PC-9 (cell line): ENCODE measurements around the gene ERC2. TPM values are rescaled to one million over a fixed set of nuclear protein-coding genes. Genes with fewer than 3 reads are reported as not detected.

Experiments used
- BruUV-seq: library from RNA; stranded (reverse); fragments of 400-500 nt; replicated peaks from 2 replicates; lab custom pipeline; 2021; lab: Mats Ljungman, UMichigan
- CTCF ChIA-PET: fragments of 300-600 bp; sonication (Branson Sonifier 250); formaldehyde crosslinking; loops from one replicate; lab custom pipeline; 2022; ENCODE audit warnings: antibody characterized with exemption; lab: Charles Lee
- POLR2A ChIA-PET: fragments of 300-600 bp; sonication (Branson Sonifier 250); formaldehyde crosslinking; loops from one replicate; lab custom pipeline; 2022; ENCODE audit warnings: antibody characterized with exemption; ENCODE audit not compliant: unreplicated experiment; lab: Charles Lee
- DNase-seq, 2 experiments: peaks; one replicate each; pipeline versions ENCODE4 v3.0.0 to v3.0.0-alpha.2; 2015 to 2022; ENCODE audit warnings: mixed read lengths in 1 of 2
- H2AFZ ChIP-seq: fragments of 200-600 bp; sonication (generic); 2 replicates; pipeline ENCODE4 v1.8.1; 2017; ENCODE audit warnings: antibody characterized with exemption
- H3F3A ChIP-seq: fragments of 200-600 bp; sonication (generic); 2 replicates; pipeline ENCODE4 v1.8.1; 2017; ENCODE audit warnings: antibody characterized with exemption, mild to moderate bottlenecking, low read depth; ENCODE audit not compliant: insufficient read depth
- H3K27ac ChIP-seq: fragments of 200-600 bp; sonication (generic); 2 replicates; pipeline ENCODE4 v1.6.1; 2016; ENCODE audit warnings: mixed run types
- H3K27me3 ChIP-seq: fragments of 200-600 bp; sonication (generic); 2 replicates; pipeline ENCODE4 v1.6.1; 2016; ENCODE audit warnings: low read depth, mixed run types; ENCODE audit not compliant: insufficient read depth
- H3K36me3 ChIP-seq: fragments of 200-600 bp; sonication (generic); 2 replicates; pipeline ENCODE4 v1.6.1; 2016; ENCODE audit warnings: low read depth, mixed run types
- H3K4me1 ChIP-seq: fragments of 200-600 bp; sonication (generic); replicated peaks from 2 replicates; pipeline ENCODE4 v1.6.1; 2016; ENCODE audit warnings: mixed run types; ENCODE audit not compliant: insufficient read depth
- H3K4me2 ChIP-seq: fragments of 200-600 bp; sonication (generic); 2 replicates; pipeline ENCODE4 v1.6.1; 2017; ENCODE audit warnings: mixed run types
- H3K4me3 ChIP-seq: fragments of 200-600 bp; sonication (generic); 2 replicates; pipeline ENCODE4 v1.6.1; 2016; ENCODE audit warnings: mixed run types
- H3K79me2 ChIP-seq: fragments of 200-600 bp; sonication (generic); 2 replicates; pipeline ENCODE4 v1.6.1; 2017; ENCODE audit warnings: low read depth, mixed run types
- H3K9me2 ChIP-seq: fragments of 200-600 bp; sonication (generic); 2 replicates; pipeline ENCODE4 v1.8.1; 2017; ENCODE audit warnings: mild to moderate bottlenecking; ENCODE audit not compliant: insufficient read depth
- H3K9me3 ChIP-seq: fragments of 200-600 bp; sonication (generic); 2 replicates; pipeline ENCODE4 v1.8.1; 2016; ENCODE audit warnings: low read depth; ENCODE audit not compliant: insufficient read depth
- H4K20me1 ChIP-seq: fragments of 200-600 bp; sonication (generic); 2 replicates; pipeline ENCODE4 v1.8.1; 2017; ENCODE audit not compliant: insufficient read depth
- EZH2 ChIP-seq: fragments of 200-600 bp; sonication (generic); IDR thresholded peaks from 2 replicates; pipeline ENCODE4 v1.8.0; 2017; ENCODE audit warnings: antibody characterized with exemption, low read depth
- intact Hi-C: fragments of 100-400 bp; cut with micrococcal nuclease; formaldehyde crosslinking; loops from one replicate; pipeline ENCODE4 v1.10.0; 2022; ENCODE audit not compliant: unreplicated experiment
- total RNA-seq: library from RNA; stranded (reverse); gene quantifications from 2 replicates; pipeline ENCODE4 v1.2.3, GENCODE V29; 2021
- TF ChIP-seq, protein P1 (sequence below): fragments of 200-600 bp; sonication (generic); conservative IDR thresholded peaks from 2 replicates; pipeline ENCODE4 v1.6.1; 2017; ENCODE audit warnings: mixed run types, antibody characterized with exemption, mild to moderate bottlenecking, moderate library complexity

The ERC2 gene
- total RNA-seq, 1 experiment from 2014 or later, result 1.4 TPM

DNA sequence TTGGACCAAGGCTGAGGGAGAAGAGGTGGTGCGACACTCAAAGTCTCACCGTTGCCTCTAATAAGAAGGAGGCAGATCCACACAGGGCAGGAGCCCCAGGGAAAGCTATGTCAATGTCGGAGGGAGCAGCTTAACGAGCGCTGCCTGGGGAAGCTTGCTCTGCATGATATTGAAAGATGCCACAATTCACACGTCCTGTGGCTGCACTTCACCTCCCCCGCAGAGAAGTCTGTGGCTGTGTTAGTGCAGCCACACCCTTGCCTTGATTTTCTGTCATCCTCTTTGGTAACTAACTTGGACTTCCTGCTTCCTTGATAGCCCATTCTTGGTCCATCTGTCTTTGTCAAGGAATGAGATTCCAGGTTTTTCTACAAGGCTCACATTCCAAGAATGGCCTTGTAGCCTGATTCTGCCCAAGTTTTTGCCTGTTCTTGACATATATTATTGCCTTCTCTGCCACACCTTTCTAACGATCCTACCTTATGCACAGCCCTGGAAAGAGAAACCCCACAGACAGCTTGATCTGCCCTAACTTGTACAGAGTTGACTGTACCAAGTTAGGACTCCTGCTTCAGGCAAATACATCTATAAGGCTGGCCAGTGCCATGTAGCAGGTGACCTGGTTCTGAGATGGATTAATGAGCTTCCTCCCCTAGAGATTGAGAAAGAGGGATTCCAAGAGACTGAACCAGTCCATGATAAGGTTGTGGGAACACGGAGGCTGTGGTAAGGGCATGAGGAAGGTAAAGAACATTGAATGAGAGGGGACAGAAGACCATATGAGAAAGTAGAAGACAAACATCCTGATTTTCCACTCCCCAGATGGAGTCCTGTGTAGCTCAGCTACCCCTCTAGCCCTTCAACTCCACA, 828.1 kb downstream of the ERC2 start:
- ChIA-PET CTCF (no interaction called here), POLR2A (no interaction called here)
- Histone ChIP-seq H3K4me1 (peaks cover 65% of the 10 kb centered on the region), H3K9me2 (no peaks in the 10 kb centered on the region), H4K20me1 (no peaks in the 10 kb centered on the region), H3K4me3 (no peak overlapping the region), H3K27me3 (no peaks in the 10 kb centered on the region), H3K79me2 (no peaks in the 10 kb centered on the region), H3K4me2 (peak overlapping the region; percentile 19), H3F3A (peaks cover 23% of the 10 kb centered on the region), H2AFZ (peak overlapping the region; percentile 26; the same call in 1 of the 2 replicates), H3K9me3 (no peaks in the 10 kb centered on the region; the same call in 1 of the 2 replicates), H3K36me3 (no peaks in the 10 kb centered on the region), H3K27ac (peak overlapping the region; percentile 46)
- intact Hi-C loops, result no loop called here
- BruUV-seq, result no TSS peak
- peak in 1 of 2 experiments; percentile 46 for DNase-seq
- TF ChIP-seq EZH2, result no peak
- TF ChIP-seq, protein P1, sequence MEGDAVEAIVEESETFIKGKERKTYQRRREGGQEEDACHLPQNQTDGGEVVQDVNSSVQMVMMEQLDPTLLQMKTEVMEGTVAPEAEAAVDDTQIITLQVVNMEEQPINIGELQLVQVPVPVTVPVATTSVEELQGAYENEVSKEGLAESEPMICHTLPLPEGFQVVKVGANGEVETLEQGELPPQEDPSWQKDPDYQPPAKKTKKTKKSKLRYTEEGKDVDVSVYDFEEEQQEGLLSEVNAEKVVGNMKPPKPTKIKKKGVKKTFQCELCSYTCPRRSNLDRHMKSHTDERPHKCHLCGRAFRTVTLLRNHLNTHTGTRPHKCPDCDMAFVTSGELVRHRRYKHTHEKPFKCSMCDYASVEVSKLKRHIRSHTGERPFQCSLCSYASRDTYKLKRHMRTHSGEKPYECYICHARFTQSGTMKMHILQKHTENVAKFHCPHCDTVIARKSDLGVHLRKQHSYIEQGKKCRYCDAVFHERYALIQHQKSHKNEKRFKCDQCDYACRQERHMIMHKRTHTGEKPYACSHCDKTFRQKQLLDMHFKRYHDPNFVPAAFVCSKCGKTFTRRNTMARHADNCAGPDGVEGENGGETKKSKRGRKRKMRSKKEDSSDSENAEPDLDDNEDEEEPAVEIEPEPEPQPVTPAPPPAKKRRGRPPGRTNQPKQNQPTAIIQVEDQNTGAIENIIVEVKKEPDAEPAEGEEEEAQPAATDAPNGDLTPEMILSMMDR, result no peak

DNA sequence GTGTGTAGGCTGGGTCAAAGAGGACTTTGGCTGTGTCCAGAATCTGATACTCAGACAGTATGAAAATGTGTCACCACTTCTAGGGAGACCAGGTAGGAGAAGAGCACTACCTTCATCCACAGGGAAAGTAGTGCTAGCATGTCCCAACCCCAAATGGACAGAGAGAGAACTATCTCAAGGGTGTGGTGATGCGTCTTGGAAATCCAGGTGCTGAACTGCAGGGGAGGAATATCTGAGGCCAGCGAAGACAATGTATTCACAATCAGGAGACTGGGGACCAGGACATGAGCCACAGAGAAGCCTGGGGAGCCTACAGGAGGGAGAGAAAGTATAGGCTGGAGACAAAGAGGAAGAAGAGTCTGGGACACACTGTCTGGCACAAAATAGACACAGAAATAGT, 829.1 kb downstream of the ERC2 start:
- H2AFZ ChIP-seq, result no peak overlapping the region
- H3K9me3 ChIP-seq, result no peaks in the 10 kb centered on the region; the same call in 1 of the 2 replicates
- no peaks in the 10 kb centered on the region for H3K27me3 ChIP-seq
- H3K36me3 ChIP-seq, result no peaks in the 10 kb centered on the region
- no peak overlapping the region for H3K4me2 ChIP-seq
- H3K79me2 ChIP-seq, result no peaks in the 10 kb centered on the region
- DNase-seq, result no peak
- peaks cover 70% of the 10 kb centered on the region for H3K4me1 ChIP-seq
- no peak overlapping the region for H3K27ac ChIP-seq
- intact Hi-C loops, result no loop called here
- no peak overlapping the region for H3K4me3 ChIP-seq
- H3F3A ChIP-seq, result peaks cover 23% of the 10 kb centered on the region
- ChIA-PET CTCF (no interaction called here), POLR2A (no interaction called here)
- no peak for TF ChIP-seq EZH2
- TF ChIP-seq, protein P1, result no peak
- no peaks in the 10 kb centered on the region for H4K20me1 ChIP-seq
- no TSS peak for BruUV-seq
- H3K9me2 ChIP-seq, result no peaks in the 10 kb centered on the region

DNA sequence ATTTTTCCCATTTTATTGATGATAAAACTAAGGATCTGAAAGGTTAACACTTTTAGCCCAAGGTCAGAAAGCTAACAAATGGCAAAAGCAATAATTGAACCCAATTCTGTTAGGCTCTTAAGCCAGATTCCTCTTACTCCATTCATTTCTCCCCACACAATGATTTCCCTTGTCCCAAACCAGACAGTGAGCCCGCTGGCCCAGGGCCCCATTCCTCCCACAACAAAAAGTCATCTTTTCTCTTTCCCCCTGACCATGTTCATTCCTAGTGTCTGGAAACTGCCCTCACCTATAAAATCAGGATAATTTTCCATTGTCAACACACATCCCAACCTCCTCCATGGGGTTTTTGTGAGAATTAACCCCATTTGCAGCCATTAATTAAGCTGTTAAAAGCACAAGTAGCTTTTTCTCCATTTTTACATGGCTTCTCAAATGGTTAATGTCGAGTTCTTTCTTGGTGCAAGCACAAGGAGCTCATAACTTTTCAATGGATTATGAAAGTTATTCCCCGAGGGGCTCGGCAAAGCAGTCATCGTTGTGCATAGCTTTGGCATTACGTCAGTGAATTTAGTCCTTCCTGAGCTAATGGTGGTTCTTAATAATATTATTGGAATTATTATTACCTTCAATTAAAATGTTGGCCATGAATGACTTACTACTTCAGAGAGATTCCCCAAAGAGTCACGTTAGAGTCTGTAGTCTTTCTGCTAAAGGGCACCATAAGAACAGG, 830.2 kb downstream of the ERC2 start:
- H3K4me1 ChIP-seq, result peaks cover 70% of the 10 kb centered on the region
- POLR2A ChIA-PET, result interaction anchor here (0.6 to 0.7 kb wide), 2 partner anchors 62 to 126 kb away, joined by 6 to 7 read pairs; no protein-coding TSS in a partner anchor
- intact Hi-C loops, result no loop called here
- no peak for DNase-seq
- H3K79me2 ChIP-seq, result no peaks in the 10 kb centered on the region
- no peaks in the 10 kb centered on the region; the same call in 1 of the 2 replicates for H3K9me3 ChIP-seq
- TF ChIP-seq EZH2, result no peak
- TF ChIP-seq, protein P1, result no peak
- peaks cover 23% of the 10 kb centered on the region for H3F3A ChIP-seq
- H4K20me1 ChIP-seq, result no peaks in the 10 kb centered on the region
- CTCF ChIA-PET, result interaction anchor here (0.6 kb wide), 1 partner anchor 150 kb away, joined by 12 read pairs; no protein-coding TSS in a partner anchor
- H3K36me3 ChIP-seq, result no peaks in the 10 kb centered on the region
- BruUV-seq, result no TSS peak
- no peak overlapping the region for H3K4me3 ChIP-seq
- no peak overlapping the region for H2AFZ ChIP-seq
- peak overlapping the region; percentile 96 for H3K27ac ChIP-seq
- H3K27me3 ChIP-seq, result no peaks in the 10 kb centered on the region
- H3K9me2 ChIP-seq, result no peaks in the 10 kb centered on the region
- H3K4me2 ChIP-seq, result peak overlapping the region; percentile 65
